Prostate gland (tissue), 2 donors: Measurements from ENCODE around the gene FOXP1. TPM values are rescaled to one million over a fixed set of nuclear protein-coding genes. Genes with fewer than 3 reads are reported as not detected.

ENCODE experiments used
- DNase-seq: peaks from one replicate; pipeline ENCODE4 v3.0.0-alpha.2; 2019; ENCODE audit warnings: low spot score
- H3K27ac ChIP-seq, 2 donors: fragments of 200-600 bp; sonication (generic); 2 replicates each; pipeline ENCODE4 v1.5.1; 2017 to 2019
- H3K27me3 ChIP-seq: fragments of 200-600 bp; sonication (generic); replicated peaks from 2 replicates; pipeline ENCODE4 v1.5.1; 2019; ENCODE audit not compliant: insufficient read depth
- H3K36me3 ChIP-seq, 2 donors: fragments of 200-600 bp; sonication (generic); 1 replicate in 1 of 2; 2 replicates in 1 of 2; pipeline versions ENCODE4 v1.5.1 to v1.8.1; 2017 to 2019
- H3K4me1 ChIP-seq: fragments of 200-600 bp; sonication (generic); replicated peaks from 2 replicates; pipeline ENCODE4 v1.5.1; 2019
- H3K4me3 ChIP-seq, 2 donors: fragments of 200-600 bp; sonication (generic); 2 replicates each; pipeline ENCODE4 v1.5.1; 2017 to 2019
- H3K9me3 ChIP-seq: fragments of 200-600 bp; sonication (generic); 2 replicates; pipeline ENCODE4 v1.5.1; 2017
- POLR2A ChIP-seq: fragments of 450-650 bp; IDR thresholded peaks from one replicate; pipeline ENCODE4 v1.6.1; 2016; ENCODE audit warnings: antibody characterized with exemption, mild to moderate bottlenecking
- POLR2AphosphoS5 ChIP-seq: sonication (generic); formaldehyde crosslinking; IDR thresholded peaks from one replicate; pipeline ENCODE4 v1.6.1; 2017; ENCODE audit warnings: antibody characterized with exemption
- WGBS: methylation state at CpG from one replicate; pipeline ENCODE4 v1.1.5; 2018; 5-methylcytosine and 5-hydroxymethylcytosine counted together
- intact Hi-C: fragments of 100-400 bp; cut with DNase I; formaldehyde crosslinking; loops from one replicate; pipeline ENCODE4 v1.14.2; 2022
- total RNA-seq, 2 donors: library from RNA; depleted of rRNA; stranded (reverse); fragments of >200 nt; gene quantifications; one replicate each; pipeline ENCODE4 v1.1.0, GENCODE V29; 2016
- TF ChIP-seq, protein P1 (sequence below), 4 experiments: fragments of 200-600 bp in 2 of 4; fragments of 450-650 bp in 2 of 4; sonication (generic) in 2 of 4; IDR thresholded peaks; 1 replicate in 3 of 4; 2 replicates in 1 of 4; pipeline ENCODE4 v1.5.1; 2016 to 2019; ENCODE audit warnings: antibody characterized with exemption in 4 of 4, mild to moderate bottlenecking in 2 of 4, moderate library complexity in 2 of 4

FOXP1 gene
- total RNA-seq, 2 donors from 2014 or later: 133 to 156 TPM

DNA sequence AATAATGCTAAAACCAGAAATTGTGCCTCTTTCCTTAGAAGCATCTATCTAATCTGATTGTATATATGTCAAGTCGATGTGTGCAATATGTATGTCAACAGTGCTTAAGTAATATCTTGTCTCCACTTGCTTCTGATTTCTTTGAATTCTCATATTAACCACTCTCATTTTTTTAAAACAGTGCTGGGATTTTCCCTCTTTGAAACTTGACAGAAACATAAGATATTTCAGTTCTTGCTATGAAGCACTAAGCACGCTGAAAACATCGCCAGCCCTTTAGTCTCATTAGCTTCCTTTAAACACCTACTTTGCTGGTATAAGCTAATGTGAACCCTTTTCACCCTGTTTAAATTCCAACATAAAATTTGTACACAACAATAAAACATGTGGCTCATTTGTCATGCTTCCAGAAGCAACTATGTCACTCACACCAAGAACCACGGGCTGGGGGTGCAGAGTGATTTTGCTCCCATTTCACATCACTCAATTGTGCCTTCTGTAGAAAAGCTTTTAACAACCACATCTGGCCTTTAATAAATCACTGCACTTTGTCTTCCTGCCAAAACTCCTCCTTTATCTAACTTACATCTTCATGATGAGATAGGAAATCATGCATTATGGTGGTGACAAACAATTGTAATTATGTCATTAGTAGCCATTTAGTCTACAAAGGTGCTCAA lies 185.2 kb downstream of the FOXP1 start:
- H3K4me1 ChIP-seq: no peaks in the 10 kb centered on the region
- no peaks in the 10 kb centered on the region for H3K36me3 ChIP-seq
- no peak overlapping the region for H3K4me3 ChIP-seq
- TF ChIP-seq POLR2AphosphoS5 (no peak), POLR2A (no peak)
- TF ChIP-seq, protein P1, sequence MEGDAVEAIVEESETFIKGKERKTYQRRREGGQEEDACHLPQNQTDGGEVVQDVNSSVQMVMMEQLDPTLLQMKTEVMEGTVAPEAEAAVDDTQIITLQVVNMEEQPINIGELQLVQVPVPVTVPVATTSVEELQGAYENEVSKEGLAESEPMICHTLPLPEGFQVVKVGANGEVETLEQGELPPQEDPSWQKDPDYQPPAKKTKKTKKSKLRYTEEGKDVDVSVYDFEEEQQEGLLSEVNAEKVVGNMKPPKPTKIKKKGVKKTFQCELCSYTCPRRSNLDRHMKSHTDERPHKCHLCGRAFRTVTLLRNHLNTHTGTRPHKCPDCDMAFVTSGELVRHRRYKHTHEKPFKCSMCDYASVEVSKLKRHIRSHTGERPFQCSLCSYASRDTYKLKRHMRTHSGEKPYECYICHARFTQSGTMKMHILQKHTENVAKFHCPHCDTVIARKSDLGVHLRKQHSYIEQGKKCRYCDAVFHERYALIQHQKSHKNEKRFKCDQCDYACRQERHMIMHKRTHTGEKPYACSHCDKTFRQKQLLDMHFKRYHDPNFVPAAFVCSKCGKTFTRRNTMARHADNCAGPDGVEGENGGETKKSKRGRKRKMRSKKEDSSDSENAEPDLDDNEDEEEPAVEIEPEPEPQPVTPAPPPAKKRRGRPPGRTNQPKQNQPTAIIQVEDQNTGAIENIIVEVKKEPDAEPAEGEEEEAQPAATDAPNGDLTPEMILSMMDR (IDR thresholded peaks at IDR 0.05): no peak
- H3K27me3 ChIP-seq: no peaks in the 10 kb centered on the region
- no peaks in the 10 kb centered on the region for H3K9me3 ChIP-seq
- DNase-seq: no peak
- 26% methylated on average over 4 of the region's 4 CpGs for WGBS
- H3K27ac ChIP-seq: no peak overlapping the region
- intact Hi-C loops: no loop called here

DNA sequence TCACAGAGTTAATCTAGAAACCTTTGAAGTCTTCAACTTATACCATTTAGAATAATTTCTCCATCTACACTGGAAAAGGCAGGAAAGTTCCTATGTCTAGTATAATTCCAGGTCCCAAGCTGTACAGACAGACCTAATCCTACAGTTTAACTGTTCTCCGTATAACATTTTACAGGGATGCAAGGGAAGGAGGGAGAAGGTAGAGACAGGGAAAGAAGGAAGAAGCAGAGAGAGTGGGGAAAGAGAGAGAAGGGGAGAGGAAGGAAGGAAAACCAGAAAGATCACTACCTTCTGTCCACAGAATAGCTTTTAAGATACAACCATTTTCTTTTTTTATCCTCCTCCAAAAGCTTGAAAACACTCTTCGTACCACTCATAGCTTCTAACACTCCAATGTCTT lies 185.8 kb downstream of the FOXP1 start:
- no peaks in the 10 kb centered on the region for H3K27me3 ChIP-seq
- H3K4me3 ChIP-seq: no peak overlapping the region
- no peaks in the 10 kb centered on the region for H3K4me1 ChIP-seq
- TF ChIP-seq POLR2A (no peak), POLR2AphosphoS5 (no peak)
- TF ChIP-seq, protein P1 (IDR thresholded peaks at IDR 0.05): no peak
- WGBS: 49% methylated on average over 2 of the region's 2 CpGs
- no peaks in the 10 kb centered on the region for H3K36me3 ChIP-seq
- no peak for DNase-seq
- intact Hi-C loops: no loop called here
- H3K27ac ChIP-seq: no peak overlapping the region
- no peaks in the 10 kb centered on the region for H3K9me3 ChIP-seq

DNA sequence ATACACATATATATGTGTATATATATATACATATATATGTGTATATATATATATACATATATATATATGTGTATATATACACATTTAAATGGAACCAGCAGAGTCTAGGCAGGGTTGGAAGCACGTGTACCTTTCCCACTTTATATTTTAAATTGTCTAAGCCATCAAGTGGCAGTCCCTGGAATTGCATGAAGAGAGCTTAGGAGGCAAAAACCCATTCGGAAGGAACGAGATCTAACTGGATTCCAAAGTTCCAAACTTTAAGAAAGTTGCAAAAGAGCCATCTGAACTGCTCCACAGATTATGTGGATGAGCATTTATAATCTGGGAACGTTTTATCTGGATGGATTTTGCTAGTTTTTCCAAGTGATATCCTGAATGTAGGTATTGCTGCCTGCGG lies 186.5 kb downstream of the FOXP1 start:
- no peak overlapping the region for H3K27ac ChIP-seq
- no peaks in the 10 kb centered on the region for H3K27me3 ChIP-seq
- WGBS: 35% methylated on average over 5 of the region's 5 CpGs
- TF ChIP-seq, protein P1 (IDR thresholded peaks at IDR 0.05): peak in 3 of 4 experiments; percentile 10 to 50 (median 42)
- no peak for TF ChIP-seq POLR2AphosphoS5
- H3K4me3 ChIP-seq: no peak overlapping the region
- no peaks in the 10 kb centered on the region for H3K9me3 ChIP-seq
- no peak for DNase-seq
- no peaks in the 10 kb centered on the region for H3K4me1 ChIP-seq
- intact Hi-C loops: no loop called here
- no peaks in the 10 kb centered on the region for H3K36me3 ChIP-seq

DNA sequence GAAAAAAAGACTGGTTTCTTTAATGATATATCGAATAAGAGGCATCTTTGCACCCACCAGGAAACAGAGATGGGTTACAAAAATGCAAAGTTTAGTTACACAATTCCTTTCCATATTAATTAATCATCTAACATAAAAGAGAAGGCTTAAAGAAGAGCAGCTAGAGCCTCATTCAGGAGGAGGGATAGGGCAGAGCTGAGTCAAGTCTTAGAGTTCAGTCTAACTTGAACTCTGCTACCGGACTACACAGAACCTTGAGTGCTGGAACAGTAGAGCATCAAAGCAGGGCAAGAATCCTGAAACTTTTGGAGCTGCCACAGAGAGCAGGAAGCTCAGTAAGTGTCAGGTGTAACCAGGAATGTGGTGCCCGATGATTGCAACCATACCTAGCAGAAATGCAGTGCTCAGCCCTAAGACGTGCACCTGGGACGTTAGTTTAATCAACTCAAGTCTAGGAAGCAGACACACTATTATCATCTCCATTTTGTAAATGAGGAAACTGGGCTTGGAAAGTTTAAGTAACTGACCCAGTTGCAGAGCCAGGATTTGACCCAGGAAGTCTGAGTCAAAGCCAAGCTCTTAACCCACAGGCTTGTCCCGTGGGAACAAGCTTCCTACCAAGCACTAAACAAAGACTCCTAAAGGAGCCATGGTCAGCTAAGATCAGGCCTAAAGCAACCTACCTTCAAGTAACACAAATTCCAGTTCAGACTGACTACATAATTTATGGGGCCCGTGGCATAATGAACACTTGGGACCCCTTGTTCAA lies 187.4 kb downstream of the FOXP1 start:
- WGBS: 75% methylated on average over 7 of the region's 7 CpGs
- Histone ChIP-seq H3K27me3 (no peaks in the 10 kb centered on the region), H3K4me3 (no peak overlapping the region), H3K9me3 (no peaks in the 10 kb centered on the region), H3K36me3 (no peaks in the 10 kb centered on the region), H3K4me1 (no peaks in the 10 kb centered on the region), H3K27ac (no peak overlapping the region)
- TF ChIP-seq, protein P1 (IDR thresholded peaks at IDR 0.05): no peak
- TF ChIP-seq POLR2A (no peak), POLR2AphosphoS5 (no peak)
- DNase-seq: no peak
- intact Hi-C loops: no loop called here
